Measurements from ENCODE around the gene SLC39A8.

The SLC39A8 gene

DNA sequence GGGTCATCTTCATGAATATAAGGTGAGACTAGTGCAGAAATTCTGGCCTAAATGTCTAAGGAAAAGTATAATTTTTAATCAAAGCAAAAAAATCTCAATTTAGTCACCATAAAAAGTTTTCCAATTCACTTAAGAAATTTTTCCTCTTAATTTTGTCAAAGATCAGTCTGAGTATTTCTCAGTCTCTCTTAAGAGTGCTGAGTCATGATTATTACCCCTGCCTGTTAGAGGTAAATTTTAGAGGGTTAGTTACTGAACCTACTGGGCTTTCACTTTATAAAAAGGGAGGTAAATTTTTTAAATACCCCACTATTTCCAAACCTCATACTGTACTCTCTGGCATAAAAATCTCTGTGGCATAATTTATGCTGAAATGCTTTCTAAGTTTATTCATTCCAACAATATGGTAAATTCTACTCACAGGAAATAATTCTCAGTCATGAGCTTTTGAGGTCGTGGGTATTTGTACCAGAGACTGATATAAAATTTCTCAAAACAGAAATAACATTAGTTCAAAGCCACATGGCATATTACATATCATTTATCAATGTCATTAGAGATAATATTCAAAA is 122.4 kb downstream of the SLC39A8 start:
- no peak for DNase-seq

- DNase-seq, result peak; percentile 54
These were observed 126.2 kb downstream of the SLC39A8 start for GRCh38 chr4:102219129-102219528.

GRCh38 chr4:102218656-102219055 is 126.6 kb downstream of the SLC39A8 start:
- no peak for DNase-seq

- no peak for DNase-seq
These were observed 127.4 kb downstream of the SLC39A8 start for GRCh38 chr4:102217775-102218355.

GRCh38 chr4:102217345-102217744 is 127.9 kb downstream of the SLC39A8 start:
- DNase-seq, result no peak

GRCh38 chr4:102216666-102217065 is 128.6 kb downstream of the SLC39A8 start:
- DNase-seq, result no peak

- no peak for DNase-seq
These were observed 132.3 kb downstream of the SLC39A8 start for GRCh38 chr4:102213031-102213430.
